MM.1S (cell line): ENCODE results near the gene EI24.

Source experiments
- DNase-seq: peaks from one replicate; pipeline ENCODE4 v3.0.0-alpha.2; 2015
- H2AFZ ChIP-seq: fragments of 300-600 bp; sonication (generic); 2 replicates; pipeline ENCODE4 v1.6.0; 2016; ENCODE audit warnings: antibody characterized with exemption, low read length
- H3F3A ChIP-seq: fragments of 300-600 bp; sonication (generic); 2 replicates; pipeline ENCODE4 v1.6.1; 2016; ENCODE audit warnings: mild to moderate bottlenecking, antibody characterized with exemption, low read length, moderate library complexity, mixed read lengths; ENCODE audit not compliant: insufficient read depth
- H3K27ac ChIP-seq: fragments of 300-600 bp; sonication (generic); 2 replicates; pipeline ENCODE4 v1.5.1; 2016; ENCODE audit warnings: mild to moderate bottlenecking, low read length
- H3K27me3 ChIP-seq: fragments of 300-600 bp; sonication (generic); replicated peaks from 2 replicates; pipeline ENCODE4 v1.6.0; 2016; ENCODE audit warnings: low read length; ENCODE audit not compliant: insufficient read depth
- H3K36me3 ChIP-seq: fragments of 300-600 bp; sonication (generic); replicated peaks from 2 replicates; pipeline ENCODE4 v1.6.1; 2016; ENCODE audit warnings: mild to moderate bottlenecking, low read length, mixed read lengths; ENCODE audit not compliant: insufficient read depth
- H3K4me1 ChIP-seq: fragments of 300-600 bp; sonication (generic); 2 replicates; pipeline ENCODE4 v1.6.1; 2016; ENCODE audit warnings: low read length, mixed read lengths
- H3K4me2 ChIP-seq: fragments of 300-600 bp; sonication (generic); 2 replicates; pipeline ENCODE4 v1.6.0; 2016; ENCODE audit warnings: low read depth, low read length
- H3K4me3 ChIP-seq: fragments of 300-600 bp; sonication (generic); 2 replicates; pipeline ENCODE4 v1.5.1; 2016; ENCODE audit warnings: low read length, mixed read lengths
- H3K79me2 ChIP-seq: fragments of 300-600 bp; sonication (generic); 2 replicates; pipeline ENCODE4 v1.6.1; 2016; ENCODE audit warnings: mixed run types, low read length, mixed read lengths
- H3K9ac ChIP-seq: fragments of 300-600 bp; sonication (generic); 2 replicates; pipeline ENCODE4 v1.6.1; 2016; ENCODE audit warnings: low read length, mixed read lengths
- H3K9me2 ChIP-seq: fragments of 300-600 bp; sonication (generic); replicated peaks from 2 replicates; pipeline ENCODE4 v1.6.1; 2016; ENCODE audit warnings: mild to moderate bottlenecking, low read length, mixed read lengths; ENCODE audit not compliant: insufficient read depth
- H3K9me3 ChIP-seq: fragments of 300-600 bp; sonication (generic); replicated peaks from 2 replicates; pipeline ENCODE4 v1.6.1; 2016; ENCODE audit warnings: mild to moderate bottlenecking, low read length, mixed read lengths; ENCODE audit not compliant: insufficient read depth
- H4K20me1 ChIP-seq: fragments of 300-600 bp; sonication (generic); 2 replicates; pipeline ENCODE4 v1.6.1; 2016; ENCODE audit warnings: mild to moderate bottlenecking, low read length, moderate library complexity, mixed read lengths; ENCODE audit not compliant: insufficient read depth
- CTCF ChIP-seq: fragments of 300-600 bp; sonication (generic); IDR thresholded peaks from 2 replicates; pipeline ENCODE4 v1.5.1; 2016; ENCODE audit warnings: antibody characterized with exemption, low read length, mixed read lengths
- EZH2 ChIP-seq: fragments of 300-600 bp; sonication (generic); optimal IDR thresholded peaks from 2 replicates; pipeline ENCODE3; 2017; ENCODE audit warnings: low read depth, mild to moderate bottlenecking, antibody characterized with exemption, low read length, mixed read lengths
- EZH2phosphoT487 ChIP-seq: fragments of 300-600 bp; sonication (generic); IDR thresholded peaks from 2 replicates; pipeline ENCODE4 v1.6.1; 2018; ENCODE audit warnings: antibody characterized with exemption, low read length

EI24 gene

GRCh38 chr11:125603207-125603606 lies 33.9 kb downstream of the EI24 start:
- Histone ChIP-seq H4K20me1 (peaks cover 6% of the 10 kb centered on the region), H3K27me3 (no peaks in the 10 kb centered on the region), H3K27ac (no peak overlapping the region), H3K36me3 (peaks cover 23% of the 10 kb centered on the region), H3K4me3 (no peak overlapping the region), H3K79me2 (peaks cover 79% of the 10 kb centered on the region), H3K9ac (no peak overlapping the region), H3K9me2 (no peaks in the 10 kb centered on the region), H3F3A (no peaks in the 10 kb centered on the region; the same call in 1 of the 2 replicates), H3K4me1 (no peaks in the 10 kb centered on the region), H3K9me3 (no peaks in the 10 kb centered on the region), H3K4me2 (no peak overlapping the region), H2AFZ (no peak overlapping the region)
- DNase-seq: no peak
- TF ChIP-seq CTCF (no peak), EZH2phosphoT487 (no peak), EZH2 (no peak)

GRCh38 chr11:125605417-125605816 lies 36.1 kb downstream of the EI24 start:
- Histone ChIP-seq H3K36me3 (peaks cover 32% of the 10 kb centered on the region), H4K20me1 (peaks cover 6% of the 10 kb centered on the region), H3K27ac (no peak overlapping the region), H3K9me2 (no peaks in the 10 kb centered on the region), H3K4me1 (no peaks in the 10 kb centered on the region), H2AFZ (no peak overlapping the region), H3K9ac (no peak overlapping the region), H3F3A (no peaks in the 10 kb centered on the region; the same call in 1 of the 2 replicates), H3K27me3 (no peaks in the 10 kb centered on the region), H3K4me2 (no peak overlapping the region), H3K4me3 (no peak overlapping the region), H3K79me2 (peaks cover 79% of the 10 kb centered on the region), H3K9me3 (no peaks in the 10 kb centered on the region)
- TF ChIP-seq CTCF (no peak), EZH2phosphoT487 (no peak), EZH2 (no peak)
- no peak for DNase-seq

GRCh38 chr11:125609545-125609944 lies 40.3 kb downstream of the EI24 start:
- DNase-seq: no peak
- Histone ChIP-seq H4K20me1 (no peaks in the 10 kb centered on the region; the same call in 1 of the 2 replicates), H3K27me3 (no peaks in the 10 kb centered on the region), H3K36me3 (peaks cover 45% of the 10 kb centered on the region), H3K9me2 (no peaks in the 10 kb centered on the region), H2AFZ (no peak overlapping the region), H3F3A (no peaks in the 10 kb centered on the region; the same call in 1 of the 2 replicates), H3K27ac (no peak overlapping the region), H3K9me3 (no peaks in the 10 kb centered on the region), H3K9ac (no peak overlapping the region), H3K79me2 (peaks cover 52% of the 10 kb centered on the region), H3K4me3 (no peak overlapping the region), H3K4me2 (no peak overlapping the region), H3K4me1 (no peaks in the 10 kb centered on the region)
- TF ChIP-seq EZH2phosphoT487: no peak
- TF ChIP-seq EZH2: no peak
- no peak for TF ChIP-seq CTCF
